Stimulated activated CD8-positive, alpha-beta memory T cell treated with anti-CD3 and anti-CD28 coated beads, Interleukin-4, amount 100 ng/mL, for 1 hour (primary cell): ENCODE measurements around the gene HS6ST2.

Experiments
- DNase-seq, 2 donors: peaks; one replicate each; pipeline ENCODE4 v3.0.0-alpha.2; 2020; ENCODE audit warnings: low read depth in 2 of 2, low spot score in 1 of 2

Gene HS6ST2

GRCh38 chrX:132689612-132690563 is 268.5 kb downstream of the HS6ST2 start:
- no peak for DNase-seq

- no peak for DNase-seq
Measured at GRCh38 chrX:132685276-132685675, 273.2 kb downstream of the HS6ST2 start.

- no peak for DNase-seq
Measured at GRCh38 chrX:132677233-132677716, 281.2 kb downstream of the HS6ST2 start.

GRCh38 chrX:132676561-132677186 is 281.8 kb downstream of the HS6ST2 start:
- no peak for DNase-seq

GRCh38 chrX:132676102-132676501 is 282.3 kb downstream of the HS6ST2 start:
- no peak for DNase-seq

- no peak for DNase-seq
Measured at GRCh38 chrX:132673331-132673730, 285.1 kb downstream of the HS6ST2 start.

- no peak for DNase-seq
Measured at GRCh38 chrX:132671229-132671641, 287.2 kb downstream of the HS6ST2 start.

GRCh38 chrX:132669142-132669541 is 289.3 kb downstream of the HS6ST2 start:
- DNase-seq, result no peak

- no peak for DNase-seq
Measured at GRCh38 chrX:132668178-132668577, 290.3 kb downstream of the HS6ST2 start.

GRCh38 chrX:132665676-132666075 is 292.8 kb downstream of the HS6ST2 start:
- no peak for DNase-seq

- DNase-seq, result no peak
Measured at GRCh38 chrX:132664273-132664672, 294.2 kb downstream of the HS6ST2 start.

GRCh38 chrX:132662844-132663243 is 295.6 kb downstream of the HS6ST2 start:
- DNase-seq, result no peak

- DNase-seq, result no peak
Measured at GRCh38 chrX:132657876-132658275, 300.6 kb downstream of the HS6ST2 start.

GRCh38 chrX:132652871-132653270 is 305.6 kb downstream of the HS6ST2 start:
- DNase-seq, result no peak

GRCh38 chrX:132651421-132652086 is 306.9 kb downstream of the HS6ST2 start:
- no peak for DNase-seq

- DNase-seq, result no peak
Measured at GRCh38 chrX:132648895-132649294, 309.5 kb downstream of the HS6ST2 start.

- no peak for DNase-seq
Measured at GRCh38 chrX:132639446-132639845, 319.0 kb downstream of the HS6ST2 start.

GRCh38 chrX:132638313-132638712 is 320.1 kb downstream of the HS6ST2 start:
- no peak for DNase-seq

- no peak for DNase-seq
Measured at GRCh38 chrX:132636080-132636479, 322.3 kb downstream of the HS6ST2 start.

- no peak for DNase-seq
Measured at GRCh38 chrX:132634521-132634920, 323.9 kb downstream of the HS6ST2 start.

GRCh38 chrX:132631579-132632232 is 326.7 kb downstream of the HS6ST2 start:
- DNase-seq, result no peak
